GM18498 (cell line): ENCODE data around the gene PELI1.

ENCODE experiments used
- ATAC-seq: cut with Tn5 transposase; IDR thresholded peaks from one replicate; pipeline ENCODE4 v1.9.1; 2021; ENCODE audit warnings: mild to moderate bottlenecking, moderate library complexity; ENCODE audit not compliant: unreplicated experiment

The PELI1 gene

GRCh38 chr2:64144057-64145013, at the start of gene PELI1:
Gene PELI1, minus strand, starts transcription at chr2:64144420. Its CDS starts 36,110 bp downstream, at chr2:64108310.
- ATAC-seq, result peak; percentile 87

- ATAC-seq, result no peak
These were observed 49.3 kb upstream of the PELI1 start for GRCh38 chr2:64193491-64193890.

GRCh38 chr2:64192664-64193105, 48.5 kb upstream of the PELI1 start:
- no peak for ATAC-seq

- ATAC-seq, result no peak
These were observed 47.9 kb upstream of the PELI1 start for GRCh38 chr2:64192125-64192479.

GRCh38 chr2:64189586-64189985, 45.4 kb upstream of the PELI1 start:
- ATAC-seq, result no peak

GRCh38 chr2:64189167-64189566, 44.9 kb upstream of the PELI1 start:
- no peak for ATAC-seq

- ATAC-seq, result no peak
These were observed 42.7 kb upstream of the PELI1 start for GRCh38 chr2:64186699-64187605.

- ATAC-seq, result peak; percentile 89
These were observed 35.5 kb upstream of the PELI1 start for GRCh38 chr2:64179582-64180321.

- no peak for ATAC-seq
These were observed 33.1 kb upstream of the PELI1 start for GRCh38 chr2:64177315-64177714.

GRCh38 chr2:64175419-64176197, 31.4 kb upstream of the PELI1 start:
- no peak for ATAC-seq

- ATAC-seq, result peak; percentile 44
These were observed 29.2 kb upstream of the PELI1 start for GRCh38 chr2:64173156-64174135.

GRCh38 chr2:64168756-64169155, 24.5 kb upstream of the PELI1 start:
- no peak for ATAC-seq

GRCh38 chr2:64168201-64168600, 24.0 kb upstream of the PELI1 start:
- ATAC-seq, result no peak

- ATAC-seq, result no peak
These were observed 22.6 kb upstream of the PELI1 start for GRCh38 chr2:64166637-64167420.

- ATAC-seq, result peak; percentile 52
These were observed 22.0 kb upstream of the PELI1 start for GRCh38 chr2:64166212-64166611.

- ATAC-seq, result no peak
These were observed 21.5 kb upstream of the PELI1 start for GRCh38 chr2:64165706-64166105.

GRCh38 chr2:64164629-64165028, 20.4 kb upstream of the PELI1 start:
- ATAC-seq, result no peak

GRCh38 chr2:64162516-64162915, 18.3 kb upstream of the PELI1 start:
- no peak for ATAC-seq
